HG02852 (cell line): ENCODE data around the gene RBM25.
A peak's percentile ranks its signal among the peaks of the same experiment; 100 is the strongest.

Experiments used
- ATAC-seq: cut with Tn5 transposase; IDR thresholded peaks from one replicate; pipeline ENCODE4 v1.9.1; 2021; ENCODE audit warnings: mild to moderate bottlenecking, moderate library complexity; ENCODE audit not compliant: unreplicated experiment

Gene RBM25

GRCh38 chr14:73102806-73103497 lies 44.6 kb downstream of the RBM25 start:
- ATAC-seq: no peak

GRCh38 chr14:73105050-73105449 lies 46.7 kb downstream of the RBM25 start:
- no peak for ATAC-seq

- no peak for ATAC-seq
Observed at GRCh38 chr14:73105727-73106126, 47.4 kb downstream of the RBM25 start.

- ATAC-seq: no peak
Observed at GRCh38 chr14:73116079-73116665, 57.8 kb downstream of the RBM25 start.

- ATAC-seq: no peak
Observed at GRCh38 chr14:73124180-73124894, 66.0 kb downstream of the RBM25 start.

GRCh38 chr14:73125169-73125588 lies 66.8 kb downstream of the RBM25 start:
- ATAC-seq: no peak

GRCh38 chr14:73125746-73126145 lies 67.4 kb downstream of the RBM25 start:
- no peak for ATAC-seq

- no peak for ATAC-seq
Observed at GRCh38 chr14:73133795-73134194, 75.5 kb downstream of the RBM25 start.

GRCh38 chr14:73136085-73136386 lies 77.7 kb downstream of the RBM25 start:
- no peak for ATAC-seq

GRCh38 chr14:73136387-73137225 lies 78.3 kb downstream of the RBM25 start, which contains the start of gene PSEN1:
Gene PSEN1, plus strand, starts transcription at chr14:73136507. Its CDS starts 11,513 bp downstream, at chr14:73148020.
- peak; percentile 91 for ATAC-seq

GRCh38 chr14:73140811-73141323 lies 82.5 kb downstream of the RBM25 start:
- no peak for ATAC-seq

GRCh38 chr14:73142216-73142615 lies 83.9 kb downstream of the RBM25 start:
- no peak for ATAC-seq

GRCh38 chr14:73143003-73143402 lies 84.7 kb downstream of the RBM25 start:
- no peak for ATAC-seq

- ATAC-seq: no peak
Observed at GRCh38 chr14:73143617-73144016, 85.3 kb downstream of the RBM25 start.

- ATAC-seq: no peak
Observed at GRCh38 chr14:73145371-73145770, 87.0 kb downstream of the RBM25 start.

- no peak for ATAC-seq
Observed at GRCh38 chr14:73146111-73146510, 87.8 kb downstream of the RBM25 start.

- no peak for ATAC-seq
Observed at GRCh38 chr14:73149753-73150152, 91.4 kb downstream of the RBM25 start.

- ATAC-seq: no peak
Observed at GRCh38 chr14:73153272-73153671, 94.9 kb downstream of the RBM25 start.

GRCh38 chr14:73162251-73162650 lies 103.9 kb downstream of the RBM25 start:
- ATAC-seq: no peak

GRCh38 chr14:73166399-73166798 lies 108.1 kb downstream of the RBM25 start:
- ATAC-seq: no peak

- no peak for ATAC-seq
Observed at GRCh38 chr14:73167727-73168126, 109.4 kb downstream of the RBM25 start.
